Karpas-422 (cell line): ENCODE data around the gene SIGLEC7. TPM values are rescaled to one million over a fixed set of nuclear protein-coding genes. Genes with fewer than 3 reads are reported as not detected.

ENCODE experiments used
- DNase-seq: peaks from one replicate; pipeline ENCODE4 v3.0.0-alpha.2; 2015
- H2AFZ ChIP-seq: fragments of 200-600 bp; sonication (generic); 2 replicates; pipeline ENCODE4 v1.6.1; 2014; ENCODE audit warnings: antibody characterized with exemption, low read length, mixed read lengths
- H3K27ac ChIP-seq: fragments of 200-600 bp; sonication (generic); 2 replicates; pipeline ENCODE4 v1.5.1; 2014; ENCODE audit warnings: mild to moderate bottlenecking, low read length, moderate library complexity
- H3K27me3 ChIP-seq: fragments of 200-600 bp; sonication (generic); 2 replicates; pipeline ENCODE4 v1.6.1; 2014; ENCODE audit warnings: low read length, mixed read lengths
- H3K36me3 ChIP-seq: fragments of 200-600 bp; sonication (generic); 2 replicates; pipeline ENCODE4 v1.6.1; 2014; ENCODE audit warnings: low read length, mixed read lengths; ENCODE audit not compliant: insufficient read depth
- H3K4me1 ChIP-seq: fragments of 200-600 bp; sonication (generic); 2 replicates; pipeline ENCODE4 v1.6.1; 2014; ENCODE audit warnings: mild to moderate bottlenecking, low read length, mixed read lengths
- H3K4me2 ChIP-seq: fragments of 200-600 bp; sonication (generic); 2 replicates; pipeline ENCODE4 v1.6.1; 2014; ENCODE audit warnings: low read length, low read depth, mild to moderate bottlenecking; ENCODE audit not compliant: poor library complexity, severe bottlenecking
- H3K4me3 ChIP-seq: fragments of 200-600 bp; sonication (generic); 2 replicates; pipeline ENCODE4 v1.5.1; 2014; ENCODE audit warnings: mild to moderate bottlenecking, antibody characterized with exemption, low read length, mixed read lengths
- H3K79me2 ChIP-seq: fragments of 200-600 bp; sonication (generic); 2 replicates; pipeline ENCODE4 v1.6.1; 2014; ENCODE audit warnings: mild to moderate bottlenecking, low read length, mixed read lengths
- H3K9ac ChIP-seq: fragments of 200-600 bp; sonication (generic); 2 replicates; pipeline ENCODE4 v1.6.0; 2014; ENCODE audit warnings: low read length
- H3K9me2 ChIP-seq: fragments of 200-600 bp; sonication (generic), shearing (Covaris generic); replicated peaks from 2 replicates; pipeline ENCODE4 v1.6.0; 2014; ENCODE audit warnings: mild to moderate bottlenecking, low read length, moderate library complexity; ENCODE audit not compliant: insufficient read depth
- H3K9me3 ChIP-seq: fragments of 300-700, 200-600 bp; sonication (generic); 2 replicates; pipeline ENCODE4 v1.6.1; 2014; ENCODE audit warnings: low read length, mixed read lengths
- H4K20me1 ChIP-seq: fragments of 200-600 bp; sonication (generic); 2 replicates; pipeline ENCODE4 v1.6.1; 2014; ENCODE audit warnings: mild to moderate bottlenecking, antibody characterized with exemption, low read length, low read depth; ENCODE audit not compliant: insufficient read depth
- total RNA-seq: library from RNA; depleted of rRNA; stranded (reverse); fragments of >200 nt; shearing (Covaris generic); gene quantifications from 2 replicates; pipeline ENCODE4 v1.2.3, GENCODE V29; 2014; ENCODE audit warnings: low replicate concordance; rRNA removed

SIGLEC7 gene
- total RNA-seq, 1 experiment from 2014 or later, result not detected

DNA sequence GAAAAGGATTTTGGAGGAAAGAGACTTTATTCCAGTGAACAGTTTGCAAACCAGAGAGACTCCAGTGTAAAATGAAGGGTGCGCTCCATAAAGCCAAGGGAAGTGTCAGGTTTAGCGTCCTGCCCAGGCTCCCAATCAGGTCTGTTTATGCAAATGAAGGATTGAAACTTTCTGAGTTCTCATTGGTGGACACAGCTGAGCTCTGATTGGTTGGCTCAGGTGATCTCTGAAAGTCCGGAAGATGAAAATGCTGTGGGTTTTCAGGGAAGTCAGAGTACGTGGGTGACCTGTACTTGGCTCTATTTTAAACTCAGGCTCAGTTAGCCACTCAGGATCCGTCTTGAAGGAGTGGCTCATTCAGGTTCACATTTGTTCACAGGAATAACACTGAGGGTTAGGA lies 54.1 kb downstream of the SIGLEC7 start:
- Histone ChIP-seq H3K79me2 (no peaks in the 10 kb centered on the region), H3K9me3 (no peaks in the 10 kb centered on the region), H3K27me3 (no peaks in the 10 kb centered on the region), H3K9me2 (no peaks in the 10 kb centered on the region), H2AFZ (no peak overlapping the region), H3K27ac (no peak overlapping the region), H3K4me2 (no peak overlapping the region), H3K4me1 (no peaks in the 10 kb centered on the region), H3K36me3 (no peaks in the 10 kb centered on the region), H4K20me1 (no peaks in the 10 kb centered on the region), H3K4me3 (no peak overlapping the region), H3K9ac (no peak overlapping the region)
- DNase-seq, result peak; percentile 56

DNA sequence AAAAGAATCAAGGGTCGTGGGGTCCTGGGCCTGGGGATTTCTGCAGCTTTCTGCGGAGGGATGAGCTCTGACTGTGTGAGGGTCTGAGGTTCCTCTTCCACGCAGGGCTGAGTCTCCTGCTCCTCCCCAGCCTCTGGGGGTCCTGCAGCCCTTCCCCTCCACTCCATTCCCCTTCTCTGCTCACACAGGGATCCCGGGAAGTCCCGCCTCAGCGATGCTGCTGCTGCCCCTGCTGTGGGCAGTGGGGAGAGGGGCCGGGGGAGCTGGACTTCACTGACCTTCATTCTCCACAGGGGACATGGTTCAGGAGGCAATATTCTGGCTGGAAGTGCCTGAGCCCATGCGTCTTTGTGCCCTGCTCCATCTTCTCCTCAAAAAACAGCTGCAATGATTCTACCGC lies 56.5 kb downstream of the SIGLEC7 start:
- no peak overlapping the region for H3K4me3 ChIP-seq
- no peak for DNase-seq
- H3K9me2 ChIP-seq, result no peaks in the 10 kb centered on the region
- no peak overlapping the region for H3K27ac ChIP-seq
- H2AFZ ChIP-seq, result no peak overlapping the region
- H3K27me3 ChIP-seq, result no peaks in the 10 kb centered on the region
- H4K20me1 ChIP-seq, result no peaks in the 10 kb centered on the region
- H3K79me2 ChIP-seq, result no peaks in the 10 kb centered on the region
- peaks cover 5% of the 10 kb centered on the region; the same call in 1 of the 2 replicates for H3K4me1 ChIP-seq
- H3K4me2 ChIP-seq, result no peak overlapping the region
- no peaks in the 10 kb centered on the region for H3K36me3 ChIP-seq
- H3K9ac ChIP-seq, result no peak overlapping the region
- no peaks in the 10 kb centered on the region for H3K9me3 ChIP-seq

GRCh38 chr19:51200071-51200666 lies 58.1 kb downstream of the SIGLEC7 start:
- H3K4me1 ChIP-seq, result peaks cover 5% of the 10 kb centered on the region; the same call in 1 of the 2 replicates
- no peaks in the 10 kb centered on the region for H3K27me3 ChIP-seq
- no peak overlapping the region for H2AFZ ChIP-seq
- H3K79me2 ChIP-seq, result no peaks in the 10 kb centered on the region
- DNase-seq, result no peak
- no peak overlapping the region for H3K27ac ChIP-seq
- H3K36me3 ChIP-seq, result no peaks in the 10 kb centered on the region
- H3K4me2 ChIP-seq, result no peak overlapping the region
- H3K9me3 ChIP-seq, result no peaks in the 10 kb centered on the region
- H3K9ac ChIP-seq, result no peak overlapping the region
- no peaks in the 10 kb centered on the region for H3K9me2 ChIP-seq
- H3K4me3 ChIP-seq, result no peak overlapping the region
- no peaks in the 10 kb centered on the region for H4K20me1 ChIP-seq

DNA sequence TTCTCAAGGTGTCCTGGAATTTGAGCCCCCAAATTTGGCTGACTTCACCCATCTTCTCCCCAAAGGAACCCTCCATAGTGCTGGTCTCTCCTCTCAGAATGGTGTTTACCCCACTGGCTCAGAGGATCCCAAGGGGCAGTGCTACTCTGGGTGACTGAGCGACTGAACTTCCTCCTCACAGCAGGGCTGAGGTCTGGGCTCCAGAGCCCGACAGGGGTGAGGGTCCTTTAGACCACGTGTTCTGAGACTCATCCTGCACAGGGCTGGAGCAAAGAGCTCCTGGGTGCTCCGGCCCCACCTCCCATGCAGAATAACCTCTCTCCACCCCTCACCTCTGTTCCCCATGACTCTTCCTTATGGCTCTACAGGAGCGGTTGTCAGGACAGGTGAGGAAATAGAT lies 59.6 kb downstream of the SIGLEC7 start:
- Histone ChIP-seq H3K9ac (no peak overlapping the region), H3K9me3 (no peaks in the 10 kb centered on the region), H3K9me2 (no peaks in the 10 kb centered on the region), H3K79me2 (no peaks in the 10 kb centered on the region), H3K4me3 (no peak overlapping the region), H3K36me3 (no peaks in the 10 kb centered on the region), H3K4me2 (no peak overlapping the region), H4K20me1 (no peaks in the 10 kb centered on the region), H3K27me3 (no peaks in the 10 kb centered on the region), H2AFZ (no peak overlapping the region), H3K4me1 (peaks cover 5% of the 10 kb centered on the region; the same call in 1 of the 2 replicates), H3K27ac (no peak overlapping the region)
- DNase-seq, result no peak

Other genes with a start within 250 kb of the SIGLEC7 start
- gene KLK4, start 230.9 kb upstream of the SIGLEC7 start, total RNA-seq, result not detected in 2 replicates
- gene KLK5, start 189.3 kb upstream of the SIGLEC7 start, total RNA-seq, result not detected in 2 replicates
- gene KLK6, start 172.7 kb upstream of the SIGLEC7 start, total RNA-seq, result not detected in 2 replicates
- gene KLK7, start 158.4 kb upstream of the SIGLEC7 start, total RNA-seq, result not detected in 2 replicates
- not detected in 2 replicates for gene KLK8, start 140.7 kb upstream of the SIGLEC7 start, total RNA-seq
- not detected in 2 replicates for gene KLK10, start 122.6 kb upstream of the SIGLEC7 start, total RNA-seq
- gene KLK11, start 115.7 kb upstream of the SIGLEC7 start, total RNA-seq, result not detected in 2 replicates
- not detected in 2 replicates for gene KLK12, start 107.3 kb upstream of the SIGLEC7 start, total RNA-seq
- not detected in 2 replicates for gene KLK13, start 77.2 kb upstream of the SIGLEC7 start, total RNA-seq
- gene KLK14, start 59.4 kb upstream of the SIGLEC7 start, total RNA-seq, result 0.48 TPM in 1 of 2 replicates, not detected in the other
- gene CTU1, start 33.9 kb upstream of the SIGLEC7 start, total RNA-seq, result 3.2 and 25.5 TPM in 2 replicates
- gene SIGLEC9, start 17.4 kb upstream of the SIGLEC7 start, total RNA-seq, result 0.14 TPM in 1 of 2 replicates, not detected in the other
- gene CD33, start 82.8 kb downstream of the SIGLEC7 start, total RNA-seq, result 18.1 and 19.3 TPM in 2 replicates
- not detected in 2 replicates for gene SIGLECL1, start 108.8 kb downstream of the SIGLEC7 start, total RNA-seq
- not detected in 2 replicates for gene IGLON5, start 169.3 kb downstream of the SIGLEC7 start, total RNA-seq
- 5.7 and 6.6 TPM in 2 replicates for gene VSIG10L, start 199.8 kb downstream of the SIGLEC7 start, total RNA-seq
- 112 and 231 TPM in 2 replicates for gene ETFB, start 224.1 kb downstream of the SIGLEC7 start, total RNA-seq
- gene CLDND2, start 226.7 kb downstream of the SIGLEC7 start, total RNA-seq, result 2.3 TPM in 1 of 2 replicates, not detected in the other
- not detected in 2 replicates for gene NKG7, start 230.4 kb downstream of the SIGLEC7 start, total RNA-seq
- gene LIM2, start 245.7 kb downstream of the SIGLEC7 start, total RNA-seq, result not detected in 2 replicates
- gene C19orf84, start 248.3 kb downstream of the SIGLEC7 start, total RNA-seq, result not detected in 2 replicates